Neural progenitor cell (in vitro differentiated cells): Measurements from ENCODE around the gene EXOC4. TPM values are rescaled to one million over a fixed set of nuclear protein-coding genes. Genes with fewer than 3 reads are reported as not detected.

Experiments used
- DNase-seq: peaks from one replicate; pipeline ENCODE4 v3.0.0-alpha.2; 2016; ENCODE audit warnings: low spot score
- H2AFZ ChIP-seq: fragments of 200-600 bp; sonication (generic); replicated peaks from 2 replicates; pipeline ENCODE4 v1.6.1; 2016; ENCODE audit warnings: antibody characterized with exemption
- H3F3A ChIP-seq: fragments of 200-600 bp; sonication (generic); 2 replicates; pipeline ENCODE4 v1.6.1; 2016; ENCODE audit warnings: antibody characterized with exemption, low read depth
- H3K27ac ChIP-seq: fragments of 200-600 bp; sonication (generic); 2 replicates; pipeline ENCODE4 v1.5.1; 2016; ENCODE audit warnings: mild to moderate bottlenecking
- H3K27me3 ChIP-seq: fragments of 200-600 bp; sonication (generic); 2 replicates; pipeline ENCODE4 v1.6.1; 2016; ENCODE audit warnings: mild to moderate bottlenecking, moderate library complexity
- H3K36me3 ChIP-seq: fragments of 200-600 bp; sonication (generic); 2 replicates; pipeline ENCODE4 v1.5.1; 2016
- H3K4me1 ChIP-seq: fragments of 200-600 bp; sonication (generic); 2 replicates; pipeline ENCODE4 v1.6.1; 2016; ENCODE audit warnings: mixed run types
- H3K4me2 ChIP-seq: fragments of 200-600 bp; sonication (generic); 2 replicates; pipeline ENCODE4 v1.6.1; 2016
- H3K4me3 ChIP-seq: fragments of 200-600 bp; sonication (generic); 2 replicates; pipeline ENCODE4 v1.5.1; 2016
- H3K79me2 ChIP-seq: fragments of 200-600 bp; sonication (generic); 2 replicates; pipeline ENCODE4 v1.6.1; 2016; ENCODE audit warnings: low read depth
- H3K9ac ChIP-seq: fragments of 200-600 bp; sonication (generic); 2 replicates; pipeline ENCODE4 v1.6.1; 2016
- H3K9me3 ChIP-seq: fragments of 200-600 bp; sonication (generic); 2 replicates; pipeline ENCODE4 v1.5.1; 2016; ENCODE audit warnings: low read depth
- H4K20me1 ChIP-seq: fragments of 200-600 bp; sonication (generic); 2 replicates; pipeline ENCODE4 v1.6.1; 2016; ENCODE audit warnings: low read depth
- H3K27ac Mint-ChIP-seq: 3 replicates; pipeline ENCODE4 v1.8.0; 2021; ENCODE audit warnings: mixed read lengths
- H3K27me3 Mint-ChIP-seq: 2 replicates; pipeline ENCODE4 v1.8.0; 2022; ENCODE audit warnings: low read depth, mild to moderate bottlenecking, inconsistent platforms, moderate library complexity, mixed read lengths; ENCODE audit not compliant: insufficient read depth
- H3K36me3 Mint-ChIP-seq: 3 replicates; pipeline ENCODE4 v1.8.0; 2021; ENCODE audit warnings: mixed read lengths
- H3K4me1 Mint-ChIP-seq: 3 replicates; pipeline ENCODE4 v1.8.0; 2021; ENCODE audit warnings: mixed read lengths
- H3K4me3 Mint-ChIP-seq: 3 replicates; pipeline ENCODE4 v1.8.0; 2021; ENCODE audit warnings: mild to moderate bottlenecking, moderate library complexity, mixed read lengths
- H3K9me3 Mint-ChIP-seq: 3 replicates; pipeline ENCODE4 v1.8.0; 2020; ENCODE audit warnings: mixed read lengths
- EZH2 ChIP-seq: fragments of 200-600 bp; sonication (generic); IDR thresholded peaks from 2 replicates; pipeline ENCODE4 v1.6.1; 2017; ENCODE audit warnings: antibody characterized with exemption, mild to moderate bottlenecking, moderate library complexity
- EZH2phosphoT487 ChIP-seq: fragments of 200-600 bp; sonication (generic); IDR thresholded peaks from 2 replicates; pipeline ENCODE4 v1.6.1; 2017; ENCODE audit warnings: antibody characterized with exemption
- total RNA-seq: library from RNA; depleted of rRNA; stranded (reverse); fragments of >200 nt; gene quantifications from 2 replicates; pipeline ENCODE4 v1.2.3, GENCODE V29; 2015; ENCODE audit warnings: low replicate concordance
- TF ChIP-seq, protein P1 (sequence below): fragments of 200-600 bp; sonication (generic); IDR thresholded peaks from 2 replicates; pipeline ENCODE4 v1.5.1; 2017; ENCODE audit warnings: antibody characterized with exemption, mild to moderate bottlenecking

Gene EXOC4
- total RNA-seq, 1 donor from 2014 or later: 129 TPM

DNA sequence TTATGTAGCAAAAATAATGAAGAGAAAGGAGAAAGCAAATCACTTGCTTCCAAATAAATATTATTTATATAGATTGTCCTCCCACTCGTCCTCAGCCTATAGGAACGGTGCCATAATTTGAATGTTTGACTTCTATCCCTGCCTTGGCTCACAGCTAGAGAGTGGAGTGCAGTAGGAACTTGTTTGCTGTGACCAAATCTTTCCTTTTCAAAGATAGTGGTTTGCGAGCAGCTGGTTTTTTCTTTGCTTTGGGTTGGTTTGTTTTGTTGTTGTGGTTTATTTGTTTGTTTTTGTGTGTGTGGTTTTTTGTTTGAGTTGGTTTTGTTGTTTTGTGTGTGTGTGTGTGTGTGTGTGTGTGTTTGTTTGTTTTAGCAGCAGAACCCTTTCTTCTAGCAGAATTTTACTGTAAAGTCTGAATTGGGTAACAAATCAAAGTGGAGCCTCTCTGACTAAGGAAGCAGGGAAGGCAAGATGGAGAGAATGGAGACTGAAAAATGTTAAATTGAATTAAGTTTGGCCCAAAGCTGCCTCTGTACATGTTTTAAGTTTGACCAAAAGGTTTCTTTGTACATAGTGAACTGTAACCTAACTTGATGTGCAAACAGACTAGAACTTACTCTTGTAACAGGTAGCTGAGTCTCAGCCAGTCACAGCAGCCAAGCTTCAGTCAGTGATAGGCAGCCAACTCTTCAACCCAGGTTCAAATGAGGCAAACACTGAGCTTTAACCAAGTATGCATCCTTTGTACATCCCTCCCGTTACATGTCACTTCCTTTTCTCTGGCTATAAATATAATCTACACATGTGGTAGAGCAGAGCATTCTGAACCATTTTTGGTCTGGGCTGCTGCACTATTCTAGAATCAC is 724.8 kb downstream of the EXOC4 start:
- peaks cover 4% of the 10 kb centered on the region for H3K36me3 Mint-ChIP-seq
- no peak for DNase-seq
- peaks cover 21% of the 10 kb centered on the region for H3F3A ChIP-seq
- H2AFZ ChIP-seq: no peak overlapping the region
- H3K27ac Mint-ChIP-seq: no peak overlapping the region
- no peaks in the 10 kb centered on the region for H3K27me3 ChIP-seq
- H3K9me3 Mint-ChIP-seq: peaks cover 7% of the 10 kb centered on the region
- H3K4me3 ChIP-seq: no peak overlapping the region
- peak overlapping the region; percentile 52 for H3K4me2 ChIP-seq
- H3K36me3 ChIP-seq: no peaks in the 10 kb centered on the region
- peak overlapping the region; percentile 89 for H3K27ac ChIP-seq
- no peak overlapping the region for H3K9ac ChIP-seq
- no peaks in the 10 kb centered on the region for H3K79me2 ChIP-seq
- no peak overlapping the region for H3K4me3 Mint-ChIP-seq
- TF ChIP-seq EZH2phosphoT487 (no peak), EZH2 (no peak)
- TF ChIP-seq, protein P1, sequence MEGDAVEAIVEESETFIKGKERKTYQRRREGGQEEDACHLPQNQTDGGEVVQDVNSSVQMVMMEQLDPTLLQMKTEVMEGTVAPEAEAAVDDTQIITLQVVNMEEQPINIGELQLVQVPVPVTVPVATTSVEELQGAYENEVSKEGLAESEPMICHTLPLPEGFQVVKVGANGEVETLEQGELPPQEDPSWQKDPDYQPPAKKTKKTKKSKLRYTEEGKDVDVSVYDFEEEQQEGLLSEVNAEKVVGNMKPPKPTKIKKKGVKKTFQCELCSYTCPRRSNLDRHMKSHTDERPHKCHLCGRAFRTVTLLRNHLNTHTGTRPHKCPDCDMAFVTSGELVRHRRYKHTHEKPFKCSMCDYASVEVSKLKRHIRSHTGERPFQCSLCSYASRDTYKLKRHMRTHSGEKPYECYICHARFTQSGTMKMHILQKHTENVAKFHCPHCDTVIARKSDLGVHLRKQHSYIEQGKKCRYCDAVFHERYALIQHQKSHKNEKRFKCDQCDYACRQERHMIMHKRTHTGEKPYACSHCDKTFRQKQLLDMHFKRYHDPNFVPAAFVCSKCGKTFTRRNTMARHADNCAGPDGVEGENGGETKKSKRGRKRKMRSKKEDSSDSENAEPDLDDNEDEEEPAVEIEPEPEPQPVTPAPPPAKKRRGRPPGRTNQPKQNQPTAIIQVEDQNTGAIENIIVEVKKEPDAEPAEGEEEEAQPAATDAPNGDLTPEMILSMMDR: no peak
- H3K9me3 ChIP-seq: no peaks in the 10 kb centered on the region
- H3K4me1 ChIP-seq: peaks cover 24% of the 10 kb centered on the region
- H4K20me1 ChIP-seq: no peaks in the 10 kb centered on the region
- H3K27me3 Mint-ChIP-seq: peaks cover 2% of the 10 kb centered on the region
- peaks cover 14% of the 10 kb centered on the region for H3K4me1 Mint-ChIP-seq

GRCh38 chr7:133978502-133979295 is 725.8 kb downstream of the EXOC4 start:
- Histone ChIP-seq H3K4me1 (peaks cover 33% of the 10 kb centered on the region), H3K4me3 (peak overlapping the region; percentile 8), H3K4me2 (peak overlapping the region; percentile 52), H3K9me3 (no peaks in the 10 kb centered on the region), H3F3A (peaks cover 24% of the 10 kb centered on the region), H2AFZ (no peak overlapping the region), H3K27me3 (no peaks in the 10 kb centered on the region), H3K36me3 (no peaks in the 10 kb centered on the region), H4K20me1 (no peaks in the 10 kb centered on the region), H3K27ac (peak overlapping the region; percentile 89), H3K9ac (no peak overlapping the region), H3K79me2 (no peaks in the 10 kb centered on the region)
- peaks cover 7% of the 10 kb centered on the region for H3K9me3 Mint-ChIP-seq
- H3K36me3 Mint-ChIP-seq: peaks cover 4% of the 10 kb centered on the region
- peaks cover 22% of the 10 kb centered on the region for H3K4me1 Mint-ChIP-seq
- peak; percentile 55 for DNase-seq
- TF ChIP-seq EZH2phosphoT487 (no peak), EZH2 (no peak)
- TF ChIP-seq, protein P1: no peak
- peaks cover 2% of the 10 kb centered on the region for H3K27me3 Mint-ChIP-seq
- H3K27ac Mint-ChIP-seq: no peak overlapping the region
- no peak overlapping the region for H3K4me3 Mint-ChIP-seq

DNA sequence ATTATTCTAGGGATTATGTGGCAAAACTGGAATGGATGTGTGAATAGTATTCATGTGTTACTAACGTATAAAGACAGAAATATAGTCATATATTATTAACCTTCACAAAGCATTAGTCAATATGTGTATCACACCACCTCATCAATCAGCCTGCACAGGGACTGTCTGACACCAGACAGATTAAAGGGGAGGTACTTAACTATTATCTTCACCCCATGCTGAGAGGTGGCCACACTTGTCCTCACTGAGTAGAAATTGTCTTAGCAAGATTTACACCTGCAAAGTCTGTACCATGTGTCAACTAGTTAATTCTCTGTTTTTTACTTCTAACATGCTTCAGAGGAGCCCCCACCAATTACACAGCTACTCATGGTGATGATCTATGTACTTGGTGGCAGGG is 727.9 kb downstream of the EXOC4 start:
- H2AFZ ChIP-seq: no peak overlapping the region
- peaks cover 28% of the 10 kb centered on the region for H3F3A ChIP-seq
- no peaks in the 10 kb centered on the region for H4K20me1 ChIP-seq
- no peaks in the 10 kb centered on the region for H3K79me2 ChIP-seq
- H3K9me3 ChIP-seq: no peaks in the 10 kb centered on the region
- H3K27ac ChIP-seq: no peak overlapping the region
- Mint-ChIP-seq H3K27me3 (peaks cover 2% of the 10 kb centered on the region), H3K4me1 (peaks cover 30% of the 10 kb centered on the region), H3K27ac (no peak overlapping the region), H3K4me3 (no peak overlapping the region), H3K9me3 (peaks cover 7% of the 10 kb centered on the region), H3K36me3 (peaks cover 4% of the 10 kb centered on the region)
- no peaks in the 10 kb centered on the region for H3K27me3 ChIP-seq
- H3K4me2 ChIP-seq: no peak overlapping the region
- H3K9ac ChIP-seq: no peak overlapping the region
- TF ChIP-seq, protein P1: no peak
- no peak for TF ChIP-seq EZH2phosphoT487
- no peak for TF ChIP-seq EZH2
- H3K36me3 ChIP-seq: no peaks in the 10 kb centered on the region
- peaks cover 44% of the 10 kb centered on the region for H3K4me1 ChIP-seq
- DNase-seq: no peak
- no peak overlapping the region for H3K4me3 ChIP-seq
